HAP-1 (cell line): ENCODE data around the gene NCAPD3.

Experiments used
- DNase-seq, 2 experiments: peaks; one replicate each; pipeline ENCODE4 v3.0.0-alpha.2; 2016 to 2020; ENCODE audit warnings: low spot score in 2 of 2
- H3K27me3 ChIP-seq: fragments of 250-450 bp; sonication (Bioruptor Pico); 2 replicates; pipeline ENCODE4 v1.5.1; 2020; ENCODE audit warnings: low read depth, mild to moderate bottlenecking, moderate library complexity
- H3K36me3 ChIP-seq: fragments of 250-450 bp; sonication (Bioruptor Pico); replicated peaks from 2 replicates; pipeline ENCODE4 v1.5.1; 2020; ENCODE audit warnings: mild to moderate bottlenecking
- H3K4me1 ChIP-seq: fragments of 250-450 bp; sonication (Bioruptor Pico); 2 replicates; pipeline ENCODE4 v1.5.1; 2020; ENCODE audit warnings: mild to moderate bottlenecking
- H3K4me3 ChIP-seq: fragments of 250-450 bp; sonication (Bioruptor Pico); 2 replicates; pipeline ENCODE4 v1.5.1; 2020; ENCODE audit warnings: mild to moderate bottlenecking, moderate library complexity
- H3K9me3 ChIP-seq: fragments of 250-450 bp; sonication (Bioruptor Pico); 2 replicates; pipeline ENCODE4 v1.5.1; 2020; ENCODE audit warnings: mild to moderate bottlenecking, moderate library complexity
- in situ Hi-C: fragments of 300-500 bp; cut with MboI; formaldehyde crosslinking; loops from 3 replicates; pipeline ENCODE4 v1.14.3; 2020; ENCODE audit warnings: low sequenced_read_pairs, inconsistent platforms, mixed read lengths

The NCAPD3 gene

GRCh38 chr11:134153147-134153905, 70.4 kb downstream of the NCAPD3 start:
- no peak for DNase-seq
- Histone ChIP-seq H3K9me3 (no peaks in the 10 kb centered on the region), H3K36me3 (peaks cover 93% of the 10 kb centered on the region), H3K4me3 (no peak overlapping the region), H3K4me1 (peaks cover 4% of the 10 kb centered on the region; the same call in 1 of the 2 replicates), H3K27me3 (no peaks in the 10 kb centered on the region)
- in situ Hi-C loops: no loop called here

- in situ Hi-C loops: no loop called here
- H3K9me3 ChIP-seq: no peaks in the 10 kb centered on the region
- no peak overlapping the region for H3K4me3 ChIP-seq
- no peaks in the 10 kb centered on the region for H3K27me3 ChIP-seq
- no peak for DNase-seq
- H3K36me3 ChIP-seq: peaks cover 88% of the 10 kb centered on the region
- peaks cover 3% of the 10 kb centered on the region; the same call in 1 of the 2 replicates for H3K4me1 ChIP-seq
These were observed 71.1 kb downstream of the NCAPD3 start for GRCh38 chr11:134152696-134153095.

GRCh38 chr11:134151083-134151747, 72.6 kb downstream of the NCAPD3 start:
- in situ Hi-C loops: no loop called here
- DNase-seq: no peak
- Histone ChIP-seq H3K36me3 (peaks cover 81% of the 10 kb centered on the region), H3K4me1 (no peaks in the 10 kb centered on the region), H3K9me3 (no peaks in the 10 kb centered on the region), H3K4me3 (no peak overlapping the region), H3K27me3 (no peaks in the 10 kb centered on the region)

GRCh38 chr11:134150195-134150903, 73.4 kb downstream of the NCAPD3 start:
- no peak overlapping the region for H3K4me3 ChIP-seq
- in situ Hi-C loops: no loop called here
- no peaks in the 10 kb centered on the region for H3K9me3 ChIP-seq
- no peaks in the 10 kb centered on the region for H3K27me3 ChIP-seq
- no peaks in the 10 kb centered on the region for H3K4me1 ChIP-seq
- DNase-seq: no peak
- peaks cover 80% of the 10 kb centered on the region for H3K36me3 ChIP-seq

- Histone ChIP-seq H3K27me3 (no peaks in the 10 kb centered on the region), H3K4me3 (no peak overlapping the region), H3K4me1 (no peaks in the 10 kb centered on the region), H3K36me3 (peaks cover 84% of the 10 kb centered on the region), H3K9me3 (no peaks in the 10 kb centered on the region)
- no peak for DNase-seq
- in situ Hi-C loops: no loop called here
These were observed 74.4 kb downstream of the NCAPD3 start for GRCh38 chr11:134149371-134149770.

GRCh38 chr11:134146598-134146997, 77.2 kb downstream of the NCAPD3 start:
- H3K4me1 ChIP-seq: no peaks in the 10 kb centered on the region
- H3K4me3 ChIP-seq: no peak overlapping the region
- H3K27me3 ChIP-seq: no peaks in the 10 kb centered on the region
- DNase-seq: no peak
- in situ Hi-C loops: no loop called here
- no peaks in the 10 kb centered on the region for H3K9me3 ChIP-seq
- H3K36me3 ChIP-seq: peaks cover 78% of the 10 kb centered on the region

- in situ Hi-C loops: no loop called here
- DNase-seq: no peak
- no peak overlapping the region for H3K4me3 ChIP-seq
- no peaks in the 10 kb centered on the region for H3K27me3 ChIP-seq
- no peaks in the 10 kb centered on the region for H3K4me1 ChIP-seq
- peaks cover 75% of the 10 kb centered on the region for H3K36me3 ChIP-seq
- no peaks in the 10 kb centered on the region for H3K9me3 ChIP-seq
These were observed 78.1 kb downstream of the NCAPD3 start for GRCh38 chr11:134145715-134146114.

- Histone ChIP-seq H3K27me3 (no peaks in the 10 kb centered on the region), H3K4me1 (no peaks in the 10 kb centered on the region), H3K4me3 (no peak overlapping the region), H3K36me3 (peaks cover 68% of the 10 kb centered on the region), H3K9me3 (no peaks in the 10 kb centered on the region)
- DNase-seq: no peak
- in situ Hi-C loops: loop anchor here (5.0 kb wide), 2 partner anchors 97 to 217 kb away; no protein-coding TSS in a partner anchor
These were observed 79.0 kb downstream of the NCAPD3 start for GRCh38 chr11:134144744-134145143.

GRCh38 chr11:134143801-134144200, 80.0 kb downstream of the NCAPD3 start:
- H3K9me3 ChIP-seq: no peaks in the 10 kb centered on the region
- no peak overlapping the region for H3K4me3 ChIP-seq
- in situ Hi-C loops: loop anchor here (5.0 kb wide), 2 partner anchors 96 to 216 kb away; no protein-coding TSS in a partner anchor
- no peaks in the 10 kb centered on the region for H3K27me3 ChIP-seq
- peaks cover 59% of the 10 kb centered on the region for H3K36me3 ChIP-seq
- DNase-seq: no peak
- H3K4me1 ChIP-seq: no peaks in the 10 kb centered on the region

GRCh38 chr11:134142536-134142935, 81.2 kb downstream of the NCAPD3 start:
- Histone ChIP-seq H3K9me3 (no peaks in the 10 kb centered on the region), H3K4me1 (no peaks in the 10 kb centered on the region), H3K36me3 (peaks cover 52% of the 10 kb centered on the region), H3K27me3 (no peaks in the 10 kb centered on the region), H3K4me3 (no peak overlapping the region)
- no peak for DNase-seq
- in situ Hi-C loops: loop anchor here (5.0 kb wide), 2 partner anchors 95 to 215 kb away; no protein-coding TSS in a partner anchor

GRCh38 chr11:134140961-134141490, 82.7 kb downstream of the NCAPD3 start:
- Histone ChIP-seq H3K36me3 (peaks cover 45% of the 10 kb centered on the region), H3K4me1 (no peaks in the 10 kb centered on the region), H3K9me3 (no peaks in the 10 kb centered on the region), H3K27me3 (no peaks in the 10 kb centered on the region), H3K4me3 (no peak overlapping the region)
- in situ Hi-C loops: loop anchor here (5.0 kb wide), 2 partner anchors 94 to 214 kb away; no protein-coding TSS in a partner anchor
- no peak for DNase-seq

- Histone ChIP-seq H3K36me3 (peaks cover 34% of the 10 kb centered on the region), H3K9me3 (no peaks in the 10 kb centered on the region), H3K4me3 (no peak overlapping the region), H3K4me1 (no peaks in the 10 kb centered on the region), H3K27me3 (no peaks in the 10 kb centered on the region)
- in situ Hi-C loops: loop anchor here (5.0 kb wide), 2 partner anchors 93 to 213 kb away; no protein-coding TSS in a partner anchor
- DNase-seq: peak; percentile 63 to 77
These were observed 83.9 kb downstream of the NCAPD3 start for GRCh38 chr11:134139873-134140331.

GRCh38 chr11:134139303-134139872, 84.4 kb downstream of the NCAPD3 start:
- no peak for DNase-seq
- peaks cover 29% of the 10 kb centered on the region for H3K36me3 ChIP-seq
- H3K9me3 ChIP-seq: no peaks in the 10 kb centered on the region
- H3K4me3 ChIP-seq: no peak overlapping the region
- in situ Hi-C loops: no loop called here
- H3K27me3 ChIP-seq: no peaks in the 10 kb centered on the region
- no peaks in the 10 kb centered on the region for H3K4me1 ChIP-seq
